Stimulated activated CD8-positive, alpha-beta memory T cell treated with anti-CD3 and anti-CD28 coated beads, Interleukin-2, amount 100 ng/mL, for 48 hours (primary cell): ENCODE results near the gene SPINT3.

Experiments
- DNase-seq, 2 donors: peaks; one replicate each; pipeline ENCODE4 v3.0.0-alpha.2; 2020; ENCODE audit warnings: low read depth in 2 of 2

SPINT3 gene

GRCh38 chr20:45462711-45463509 lies 52.5 kb downstream of the SPINT3 start:
- no peak for DNase-seq
